ENCODE measurements around the gene MRFAP1.
"Not testable (repeated sequence)": the region's sequence is repeated elsewhere in the genome, so short reads cannot be mapped to it uniquely, and the experiment has no call there.

DNA sequence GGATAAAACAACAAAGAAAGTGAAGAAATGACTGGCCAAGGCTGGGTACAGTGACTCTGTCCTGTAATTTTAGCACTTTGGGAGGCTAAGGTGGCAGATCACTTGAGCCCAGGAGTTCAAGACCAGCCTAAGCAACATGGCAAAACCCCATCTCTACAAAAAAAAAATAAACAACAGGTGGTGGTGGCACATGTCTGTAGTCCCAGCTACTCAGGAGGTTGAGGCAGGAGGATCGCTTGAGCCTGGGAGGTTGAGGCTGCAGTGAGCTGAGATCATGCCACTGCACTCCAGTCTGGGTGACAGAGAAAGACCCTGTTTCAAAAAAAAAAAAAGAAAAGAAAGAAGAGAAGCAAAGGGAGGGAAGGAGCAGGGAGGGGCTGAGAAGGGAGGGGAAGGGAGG, 12.0 kb upstream of the MRFAP1 start:
- not testable (repeated sequence) for TF ChIP-seq CTCF, POLR2A (IDR thresholded peaks at IDR 0.05)

Data from esophagus squamous epithelium (tissue), 4 donors.